Islet of Langerhans (tissue), 1 donor: ENCODE data around the gene CORO2A.
"Not testable (repeated sequence)": the region's sequence is repeated elsewhere in the genome, so short reads cannot be mapped to it uniquely, and the experiment has no call there.

Experiments used
- FAIRE-seq: peaks from one replicate; lab custom pipeline; 2011; peaks lifted over from hg19 to GRCh38; lab: Jason Lieb, UNC

Gene CORO2A

DNA sequence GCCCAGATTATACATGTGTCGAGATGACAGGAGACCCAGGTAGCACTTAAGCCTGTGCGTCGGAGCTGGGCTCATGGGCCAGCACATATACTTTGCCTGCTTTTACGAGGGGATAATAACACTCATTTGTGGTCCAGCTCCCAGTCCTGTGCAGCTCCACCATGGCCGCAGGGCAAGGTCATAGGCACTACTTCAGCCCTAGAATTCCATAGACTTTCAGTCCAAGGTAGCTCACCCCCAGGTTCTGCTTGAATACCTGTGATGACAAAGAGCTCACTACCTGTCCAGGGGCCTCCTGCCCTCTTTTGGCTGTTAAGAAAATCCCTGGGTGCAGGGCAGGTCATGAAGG is 1.7 kb downstream of the CORO2A start:
- no peak for FAIRE-seq

DNA sequence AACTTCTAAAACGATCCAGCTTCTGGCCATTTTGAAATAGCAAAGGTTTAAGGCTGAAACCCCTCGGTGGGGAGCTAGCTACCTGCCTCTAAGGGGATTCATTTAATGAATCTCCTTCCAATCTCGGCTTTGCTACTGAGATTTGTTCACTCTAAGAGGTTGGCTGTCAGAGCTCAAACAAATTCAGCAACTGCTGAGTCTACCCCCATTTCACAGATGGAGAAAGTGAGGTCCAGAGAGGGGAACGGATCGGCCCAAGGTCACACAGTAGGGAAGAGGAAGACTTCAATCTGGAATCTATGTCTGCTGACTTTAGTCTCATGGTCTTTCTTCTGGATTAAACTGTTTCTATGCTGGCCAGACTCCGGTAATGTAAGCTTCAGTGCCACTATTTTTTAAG is 3.0 kb downstream of the CORO2A start:
- no peak for FAIRE-seq

DNA sequence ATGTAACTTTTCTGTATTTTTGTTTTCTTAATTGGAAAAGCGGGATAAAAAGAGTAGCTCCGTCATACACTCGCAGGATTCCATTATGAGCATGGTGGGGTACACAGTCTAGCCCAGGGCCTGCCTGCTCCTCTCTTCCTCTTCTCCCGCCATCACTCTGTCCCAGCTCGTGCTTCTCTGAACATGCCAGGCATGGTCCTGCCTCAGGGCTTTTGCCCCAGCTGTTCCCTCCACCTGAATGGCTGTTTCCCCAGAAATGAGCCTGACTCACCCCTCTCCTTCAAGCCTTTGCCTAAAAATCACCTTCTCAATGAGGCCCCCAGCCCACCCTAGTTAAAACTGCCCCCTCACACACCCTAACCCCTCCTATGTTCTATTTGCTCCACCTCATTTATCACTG is 4.5 kb downstream of the CORO2A start:
- no peak for FAIRE-seq

DNA sequence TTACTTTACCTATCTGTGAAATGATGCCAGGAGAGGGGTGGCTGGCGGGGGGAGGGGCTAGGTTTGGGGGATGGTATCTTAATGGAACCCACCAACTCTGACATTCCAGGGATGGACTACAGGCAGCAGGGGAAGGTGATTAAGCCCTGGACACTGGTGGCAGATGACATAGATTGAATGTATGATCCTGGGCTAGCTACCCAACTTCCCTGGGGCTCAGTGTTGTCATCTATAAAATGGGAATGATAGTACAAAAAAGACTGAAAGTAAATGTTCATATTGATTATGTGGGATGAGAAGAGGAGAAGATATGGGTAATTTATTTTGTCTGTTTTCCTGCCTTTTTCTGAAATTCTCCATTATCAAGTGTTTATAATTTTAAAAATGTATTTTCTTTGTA is 6.2 kb downstream of the CORO2A start:
- FAIRE-seq = no peak

DNA sequence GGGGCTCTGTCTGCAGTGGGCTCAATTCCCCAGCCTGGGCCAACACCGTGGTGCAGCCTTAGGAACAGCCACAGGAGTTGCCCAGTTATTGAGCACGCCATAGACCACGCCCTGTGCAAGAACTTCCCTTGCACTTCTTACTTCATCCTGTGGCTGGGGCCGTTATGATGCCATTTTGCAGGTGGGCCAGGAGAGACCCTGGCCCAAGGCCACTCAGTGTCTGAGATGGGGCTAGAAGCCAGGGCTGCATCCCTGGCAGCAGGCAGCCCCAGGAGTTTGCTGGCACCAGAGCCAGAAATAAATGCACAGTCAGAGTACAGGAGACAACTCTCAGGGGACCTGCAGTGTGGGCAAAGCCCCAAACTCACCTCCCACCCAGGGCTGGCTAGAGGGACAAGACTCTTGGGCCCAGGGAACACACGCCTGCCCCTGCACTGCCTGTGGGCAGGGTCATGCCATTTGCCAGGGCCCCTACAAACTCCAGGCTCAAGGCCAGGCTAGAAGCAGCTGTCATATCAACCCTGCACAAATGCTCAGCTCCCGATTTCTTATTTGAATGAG is 6.7 kb downstream of the CORO2A start:
- no peak for FAIRE-seq

DNA sequence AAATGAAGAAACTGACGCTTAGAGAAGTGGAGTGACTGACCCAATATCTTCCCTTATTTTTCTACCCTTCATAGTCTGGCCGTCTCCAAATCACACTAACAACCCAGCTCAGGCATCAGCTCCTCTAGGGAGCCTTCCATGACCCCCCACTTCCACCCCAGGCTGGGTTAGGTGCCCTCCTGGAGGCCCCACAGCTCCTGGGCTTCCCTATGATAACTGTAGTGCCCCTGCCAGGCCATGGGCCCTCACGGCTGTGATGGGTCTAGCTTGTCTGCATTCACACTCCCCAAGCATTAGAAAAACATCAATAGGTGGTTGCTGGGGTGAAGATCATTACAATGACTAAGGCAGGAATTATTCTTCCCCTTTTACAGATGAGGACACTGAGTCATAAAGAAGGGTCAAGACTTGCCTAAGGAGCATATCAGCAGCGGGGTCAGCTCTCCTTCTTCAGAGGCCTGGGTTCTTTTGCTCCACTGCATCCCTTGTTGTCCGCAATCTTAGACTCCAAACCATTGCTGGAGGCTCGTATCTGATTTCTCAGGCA is 7.3 kb downstream of the CORO2A start:
- FAIRE-seq = no peak

DNA sequence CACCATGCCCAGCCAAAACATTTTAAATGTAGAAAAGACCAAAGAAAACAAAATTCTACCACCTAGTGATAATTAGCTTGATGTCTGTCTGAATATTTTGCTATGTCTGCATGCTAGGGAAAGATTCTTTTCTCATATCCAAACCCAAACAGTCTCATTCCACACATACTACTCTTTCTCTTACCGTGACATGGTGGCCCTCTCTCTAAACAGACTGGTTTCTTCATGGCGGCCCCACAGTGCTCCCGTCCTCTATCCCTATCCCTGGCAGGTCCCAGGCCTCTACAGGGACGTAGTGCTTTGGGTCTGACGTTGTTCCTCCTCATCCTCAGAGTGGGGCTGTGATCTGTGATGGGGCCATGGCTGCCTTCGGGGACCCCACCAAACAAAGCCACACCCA is 8.1 kb downstream of the CORO2A start:
- no peak for FAIRE-seq

DNA sequence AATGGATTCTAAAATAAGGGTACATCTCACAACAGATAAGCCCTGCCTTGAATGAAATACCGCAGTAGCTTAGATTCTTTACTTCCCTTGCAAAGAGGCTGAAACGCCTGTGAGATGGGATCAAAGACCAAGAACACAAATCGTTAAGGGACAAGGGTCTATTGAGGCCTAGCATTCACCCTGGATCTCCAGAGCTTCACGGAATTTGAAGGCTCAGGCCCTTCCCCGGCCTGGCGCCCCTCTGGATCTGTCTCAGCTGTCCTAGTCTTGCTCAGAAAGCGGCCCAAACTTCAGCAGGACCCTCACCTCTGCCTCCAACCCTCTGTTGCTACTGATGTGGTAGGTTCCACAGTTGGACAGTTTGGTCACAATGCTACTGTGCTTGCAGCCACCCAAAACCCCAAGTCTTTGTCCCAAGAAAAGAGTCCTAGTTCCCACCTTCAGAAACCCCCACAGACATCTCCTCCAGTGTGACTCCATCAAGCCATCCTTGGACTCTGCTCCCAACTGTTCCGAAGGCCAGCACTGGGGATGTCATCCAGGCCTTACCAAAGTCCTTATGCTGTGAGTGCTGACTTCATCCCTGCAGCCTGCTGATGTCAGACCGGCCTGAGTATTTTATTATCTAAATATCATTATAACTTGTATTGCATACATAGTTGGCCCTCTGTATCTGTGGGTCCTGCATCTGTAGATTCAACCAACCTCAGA is 9.4 kb downstream of the CORO2A start:
- no peak for FAIRE-seq

DNA sequence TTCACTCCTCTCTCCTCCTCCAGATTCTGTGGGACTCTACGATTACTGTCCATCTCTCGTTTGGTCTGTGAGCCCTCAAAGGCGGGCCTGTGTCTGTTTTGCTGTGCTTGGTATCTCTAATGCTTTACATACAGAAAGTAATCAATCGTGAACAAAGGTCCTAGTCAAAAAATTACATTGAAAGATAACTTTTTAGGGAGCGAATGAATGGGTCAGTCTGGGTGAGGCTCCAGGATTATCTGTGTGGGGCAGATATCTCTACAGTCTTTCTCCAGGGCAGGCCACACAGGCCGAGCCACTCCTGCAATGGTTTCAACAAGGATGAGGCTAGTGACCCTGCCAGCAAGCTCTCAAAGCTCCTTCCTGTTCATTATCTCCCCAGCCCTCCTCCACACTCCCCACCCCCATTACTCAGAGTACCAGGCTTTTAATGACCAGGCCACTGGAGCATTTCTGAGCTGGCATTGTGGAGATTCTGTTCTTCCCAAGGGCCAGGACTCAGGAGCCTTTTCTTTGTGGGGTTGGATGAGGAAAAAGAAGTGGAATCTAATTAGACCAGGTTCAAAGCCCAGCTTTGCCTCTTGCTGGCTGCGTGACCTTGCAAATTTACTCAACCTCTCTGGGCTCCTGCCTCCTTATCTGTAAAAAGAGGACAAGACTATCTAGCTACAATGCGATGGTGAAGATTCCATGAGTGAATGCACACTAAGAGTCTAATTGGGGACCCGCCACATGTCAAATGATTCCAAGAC is 10.2 kb downstream of the CORO2A start:
- FAIRE-seq = no peak

DNA sequence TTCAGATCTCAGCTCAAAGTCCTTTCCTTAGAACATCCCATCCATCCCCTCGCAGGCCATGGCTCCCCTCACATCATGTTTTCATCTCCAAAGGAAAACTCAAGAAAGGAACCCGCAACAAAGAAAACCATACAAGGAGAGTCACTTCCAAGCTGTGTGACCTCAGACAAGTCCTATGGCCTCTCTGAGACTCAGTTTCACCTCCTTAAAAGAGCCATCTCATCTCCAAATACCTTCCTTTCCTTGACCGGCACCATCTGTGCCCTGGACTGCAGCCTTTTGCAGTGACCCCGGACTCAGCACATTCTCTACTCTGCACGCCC is 10.7 kb downstream of the CORO2A start:
- FAIRE-seq = no peak

DNA sequence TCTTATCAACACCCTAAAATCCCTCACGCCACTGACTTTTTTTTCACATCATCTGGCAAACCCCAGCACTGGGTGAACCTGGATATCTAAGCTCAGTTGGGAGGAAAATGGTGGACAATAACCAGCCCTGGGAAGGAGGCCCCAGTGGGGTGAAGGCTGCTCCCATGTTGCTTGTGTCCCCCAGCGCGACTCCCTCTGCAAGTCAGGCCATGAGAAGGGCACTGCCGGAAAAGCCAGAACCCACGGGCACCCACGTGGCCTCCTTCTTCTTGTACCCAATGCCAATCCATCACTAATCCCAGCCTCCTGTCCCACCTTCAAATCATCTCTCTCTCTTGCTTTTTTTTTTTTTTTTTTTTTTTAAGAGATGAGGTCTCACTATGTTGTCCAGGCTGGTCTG is 11.4 kb downstream of the CORO2A start:
- no peak for FAIRE-seq

DNA sequence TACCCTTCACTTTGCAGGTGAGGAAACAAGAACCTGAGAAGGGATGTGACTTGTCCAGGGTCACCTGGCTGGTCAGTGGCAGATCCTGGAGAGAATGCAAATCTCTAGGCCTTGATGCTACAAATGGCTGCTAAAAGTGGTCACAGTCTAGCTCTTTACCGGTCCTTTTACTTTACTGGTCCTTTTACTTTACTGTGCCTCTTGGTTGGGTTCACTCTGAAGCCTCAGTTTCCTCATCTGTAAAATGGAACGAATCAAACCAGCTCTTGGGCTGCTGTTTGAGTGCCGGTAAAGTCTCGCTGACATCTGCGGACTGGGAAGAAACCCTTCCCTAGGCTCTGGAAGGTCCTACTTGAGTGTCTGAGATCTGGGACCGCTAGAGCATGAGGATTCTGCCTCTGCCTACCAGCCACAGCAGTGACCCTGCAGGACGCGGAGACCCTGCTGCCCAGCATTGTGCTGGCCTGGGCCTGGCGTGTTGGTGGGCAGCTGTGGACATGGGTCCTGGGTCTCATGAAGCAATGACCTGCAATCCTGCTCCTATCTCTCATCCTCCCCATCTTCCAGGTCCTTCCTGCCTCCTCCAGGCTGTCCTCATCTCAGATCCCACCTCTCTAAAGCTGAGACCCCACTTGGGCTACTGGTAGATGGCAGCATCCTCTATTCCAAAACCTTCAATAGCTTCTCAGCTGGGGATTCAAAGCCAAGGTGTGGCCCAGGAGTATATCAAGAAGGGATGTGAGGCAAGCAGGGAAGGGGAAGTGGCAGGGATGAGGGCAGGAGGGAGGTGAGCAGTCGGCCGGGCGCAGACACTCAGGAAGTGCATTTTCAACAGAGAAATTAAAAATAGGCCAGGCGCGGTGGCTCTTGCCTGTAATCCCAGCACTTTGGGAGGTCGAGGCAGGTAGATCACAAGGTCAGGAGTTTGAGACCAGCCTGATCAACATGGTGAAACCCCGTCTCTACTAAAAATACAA is 13.3 kb downstream of the CORO2A start:
- no peak for FAIRE-seq

DNA sequence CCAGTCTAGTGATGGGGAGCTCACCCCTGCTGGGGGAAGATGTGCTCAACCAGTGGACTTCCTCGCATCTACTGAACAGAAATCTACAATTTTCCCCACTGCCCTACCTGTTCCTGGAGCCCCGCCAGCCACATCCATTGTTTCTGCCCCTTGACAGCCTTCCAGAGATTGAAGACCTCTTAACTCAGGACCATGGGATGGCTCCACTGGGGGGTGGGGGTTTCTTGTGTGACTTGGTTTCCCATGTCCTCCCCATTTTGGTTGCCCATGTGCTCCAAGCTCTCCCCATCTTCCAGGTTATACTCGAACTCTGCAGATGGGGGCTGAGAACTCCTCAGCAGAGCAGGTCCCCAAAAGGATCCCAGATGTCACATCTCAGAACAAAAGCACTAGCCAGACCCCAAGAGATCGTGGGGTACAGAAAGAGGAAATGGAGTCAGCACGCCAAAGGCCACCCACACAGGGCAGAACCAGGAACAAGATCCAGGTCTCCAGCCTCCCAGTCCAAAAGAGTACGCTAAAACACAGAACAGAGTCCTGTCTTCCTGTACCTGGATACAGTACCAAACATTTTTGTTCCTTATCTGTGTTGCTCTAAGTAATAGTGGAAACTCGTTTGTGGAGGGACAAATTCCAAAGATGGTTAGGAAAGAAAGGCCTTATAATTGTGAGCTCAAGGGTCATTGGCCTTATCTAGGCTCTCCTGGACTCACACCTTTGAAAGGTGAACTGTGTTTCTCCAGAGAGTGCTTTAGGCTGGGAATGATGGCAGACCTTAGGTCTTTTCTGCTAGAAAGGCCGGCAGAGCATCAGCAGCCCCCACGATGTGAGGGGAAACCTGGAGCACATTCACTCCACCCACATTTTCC is 15.8 kb downstream of the CORO2A start:
- FAIRE-seq = no peak

DNA sequence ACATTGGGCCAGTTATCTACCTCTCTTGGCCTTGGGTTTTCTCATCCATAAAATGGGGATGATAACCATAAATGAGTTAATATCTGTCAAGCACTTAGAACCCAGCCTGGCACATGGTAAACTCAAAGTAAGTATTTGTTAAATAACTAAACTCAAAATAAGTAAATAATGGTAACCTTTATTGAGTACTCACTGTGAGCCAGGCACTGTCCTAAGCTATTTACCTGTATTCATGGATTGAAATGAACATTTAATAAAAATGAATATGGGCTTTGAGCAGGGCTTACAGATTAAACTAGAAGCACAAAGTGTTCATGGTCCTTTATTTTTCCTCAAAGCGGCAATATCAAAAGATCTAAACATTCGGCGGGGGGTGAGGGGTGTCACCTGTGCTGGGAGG is 16.7 kb downstream of the CORO2A start:
- no peak for FAIRE-seq

DNA sequence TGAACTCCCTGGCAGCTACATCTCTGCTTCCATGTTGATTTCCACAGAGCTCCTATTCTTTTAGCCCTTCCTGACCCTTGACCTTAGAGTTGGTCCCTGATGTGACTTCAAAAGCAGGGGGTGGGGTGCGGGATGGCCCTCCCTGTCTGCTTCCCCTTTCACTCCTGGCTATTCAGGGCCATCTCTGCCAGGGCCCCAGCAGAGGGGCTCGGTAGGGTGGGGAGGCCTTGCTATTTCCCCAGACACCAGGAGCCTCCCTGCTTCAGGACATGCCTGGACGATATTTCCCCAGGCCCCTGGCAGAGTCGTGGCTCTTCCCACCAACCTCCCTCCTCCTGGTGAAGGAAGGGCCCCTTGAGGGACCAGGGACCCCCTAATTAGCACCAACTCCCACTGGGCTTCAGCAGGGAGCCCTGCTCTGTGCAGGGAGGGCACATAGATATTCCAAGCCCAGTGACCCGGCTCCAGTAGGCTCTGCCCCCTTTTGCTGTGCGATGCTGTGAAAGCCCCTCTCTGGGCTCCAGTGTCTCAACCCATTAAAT is 17.3 kb downstream of the CORO2A start:
- no peak for FAIRE-seq

DNA sequence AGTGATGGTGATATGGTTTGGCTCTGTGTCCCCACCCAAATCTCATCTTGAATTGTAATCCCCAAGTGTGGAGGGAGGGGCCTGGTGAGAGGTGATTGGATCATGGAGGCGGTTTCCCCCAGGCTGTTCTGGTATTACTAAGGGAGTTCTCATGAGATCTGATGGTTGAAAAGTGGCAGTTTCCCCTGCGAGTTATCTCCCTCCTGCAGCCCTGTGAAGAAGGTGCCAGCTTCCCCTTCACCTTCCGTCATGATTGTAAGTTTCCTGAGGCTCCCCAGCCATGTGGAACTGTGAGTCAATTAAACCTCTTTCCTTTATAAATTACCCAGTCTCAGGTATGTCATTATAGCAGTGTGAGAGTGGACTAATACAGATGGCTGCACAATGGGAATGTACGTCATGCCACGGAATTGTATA is 17.9 kb downstream of the CORO2A start:
- not testable (repeated sequence) for FAIRE-seq

DNA sequence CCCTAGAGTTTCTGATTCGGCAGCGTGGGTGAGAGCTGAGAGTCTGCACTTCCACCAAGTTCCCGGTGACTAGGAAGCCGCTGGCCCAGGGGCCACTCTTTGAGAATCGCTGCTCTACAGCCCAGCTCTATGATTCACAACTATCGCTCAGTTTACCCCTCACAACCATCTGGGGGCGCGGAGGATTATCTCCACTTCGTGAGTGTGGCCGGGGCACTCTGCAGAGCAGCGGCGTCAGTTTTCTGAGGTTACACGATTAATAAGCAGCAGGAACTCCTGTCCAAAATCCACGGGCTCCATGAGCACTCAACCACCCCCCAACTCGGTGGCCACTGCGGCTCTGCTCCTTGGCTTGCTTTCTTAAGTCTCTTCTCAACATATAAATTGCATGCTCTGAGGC is 19.3 kb downstream of the CORO2A start:
- FAIRE-seq = no peak

DNA sequence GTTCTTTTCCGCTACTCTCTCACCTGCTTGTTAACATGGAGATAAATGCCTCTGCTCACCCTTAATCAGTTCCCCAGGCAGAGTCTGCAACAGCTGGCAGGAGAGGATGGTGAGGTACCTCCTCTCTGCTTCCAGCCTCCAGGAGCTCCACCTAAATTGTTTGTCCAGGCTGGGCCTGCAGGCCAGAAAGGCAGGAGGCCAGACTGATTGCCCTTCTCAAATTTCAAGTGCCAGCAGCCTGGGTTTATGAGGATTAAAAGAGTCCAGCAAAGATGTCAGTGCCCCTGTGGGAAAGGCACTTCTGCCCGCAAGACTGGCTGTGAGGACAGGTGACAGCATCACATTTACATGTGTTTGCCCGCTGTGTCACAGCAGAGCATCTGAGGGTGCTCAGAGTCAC is 19.8 kb downstream of the CORO2A start:
- no peak for FAIRE-seq

DNA sequence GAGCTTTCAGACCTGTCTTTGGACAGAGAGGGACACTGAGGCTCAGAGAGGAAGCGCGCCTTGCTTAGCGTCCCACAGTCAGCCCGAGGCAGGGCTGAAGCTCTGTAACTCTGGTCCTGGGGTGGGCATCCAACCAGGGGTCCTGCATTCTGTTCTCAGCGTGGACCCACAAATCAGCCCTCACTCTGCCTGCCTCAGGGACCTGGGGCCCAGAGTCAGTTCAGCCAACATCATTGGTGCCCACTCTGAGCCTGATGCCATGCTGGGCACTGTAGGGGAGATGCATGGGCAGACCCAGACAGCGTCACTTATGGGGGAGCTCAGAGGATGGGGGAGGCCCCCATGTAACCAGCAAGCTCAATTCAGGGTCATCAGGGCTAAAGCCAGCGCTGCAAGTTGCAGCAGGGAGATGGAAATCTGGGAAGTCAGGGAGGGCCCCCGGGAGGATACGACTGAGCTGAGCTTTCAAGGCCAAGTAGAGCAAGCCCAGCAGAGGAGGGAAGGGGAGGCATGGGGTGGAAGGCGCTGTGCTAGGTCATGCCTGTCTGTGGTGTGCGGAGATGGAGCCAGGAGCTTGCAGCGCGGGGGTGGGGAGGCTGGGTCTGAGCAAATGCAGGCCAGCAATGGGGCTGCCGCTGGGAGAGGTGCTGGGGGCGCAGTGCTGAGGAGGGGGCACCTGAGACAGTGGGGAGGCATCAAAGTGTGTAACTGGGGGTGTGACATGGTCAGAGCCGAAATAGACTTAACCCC is 21.1 kb downstream of the CORO2A start:
- no peak for FAIRE-seq

DNA sequence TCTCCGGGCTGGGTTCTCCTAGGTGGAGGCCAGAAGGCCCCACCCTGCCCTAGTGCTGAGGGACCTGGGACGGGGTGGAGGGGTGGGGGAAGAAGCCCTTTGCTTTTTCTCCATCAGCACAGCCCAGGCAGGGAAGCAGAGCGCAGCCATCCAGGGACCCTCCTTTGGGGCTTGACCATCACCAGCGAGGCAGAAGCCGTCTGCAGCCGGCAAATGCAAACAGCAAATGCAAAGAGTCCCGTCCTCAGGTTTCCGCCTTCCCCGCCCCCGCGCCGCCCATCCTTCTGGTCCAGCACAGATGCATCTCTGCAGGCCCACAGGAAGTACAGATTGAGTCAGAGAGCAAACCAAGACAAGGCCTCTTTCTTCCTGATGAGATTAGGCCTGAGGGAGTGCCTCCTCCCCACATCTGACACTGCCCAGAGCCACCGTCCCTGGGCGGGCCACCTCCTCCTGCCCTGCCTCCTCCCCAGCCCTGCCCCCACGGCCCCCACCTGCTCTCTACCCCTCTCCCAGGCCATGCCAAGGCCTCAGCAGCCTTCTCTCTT is 23.4 kb downstream of the CORO2A start:
- FAIRE-seq = no peak
